Ishikawa (cell line): ENCODE measurements around the gene KPNA4.

Source experiments
- CEBPB ChIP-seq: IDR thresholded peaks from 2 replicates; pipeline ENCODE4 v1.6.1; 2012
- CREB1 ChIP-seq: IDR thresholded peaks from 2 replicates; pipeline ENCODE4 v1.6.1; 2012; ENCODE audit warnings: low read depth
- EP300 ChIP-seq: IDR thresholded peaks from 2 replicates; pipeline ENCODE4 v1.6.1; 2012; ENCODE audit warnings: borderline replicate concordance
- MAX ChIP-seq: IDR thresholded peaks from 2 replicates; pipeline ENCODE4 v1.6.1; 2012
- NFIC ChIP-seq: IDR thresholded peaks from 2 replicates; pipeline ENCODE4 v1.6.1; 2012
- RAD21 ChIP-seq: IDR thresholded peaks from 2 replicates; pipeline ENCODE4 v1.6.1; 2012; ENCODE audit warnings: low read depth
- REST ChIP-seq: IDR thresholded peaks from 2 replicates; pipeline ENCODE4 v1.6.1; 2012; ENCODE audit warnings: low read depth, mild to moderate bottlenecking
- TAF1 ChIP-seq: IDR thresholded peaks from 2 replicates; pipeline ENCODE4 v1.6.1; 2012; ENCODE audit warnings: low read depth, mild to moderate bottlenecking

- TF ChIP-seq CEBPB (no peak), MAX (no peak), REST (no peak), NFIC (no peak), EP300 (no peak), RAD21 (no peak), TAF1 (no peak), CREB1 (no peak)
Observed at GRCh38 chr3:160611141-160611540, 45.8 kb upstream of the KPNA4 start.
